ENCODE results near the gene STAU1. TPM values are rescaled to one million over a fixed set of nuclear protein-coding genes. Genes with fewer than 3 reads are reported as not detected.
"Not testable (repeated sequence)": the region's sequence is repeated elsewhere in the genome, so short reads cannot be mapped to it uniquely, and the experiment has no call there.

Gene STAU1
- total and polyA plus RNA-seq, 2 experiments from 2014 or later = 59.4 to 78.2 TPM

GRCh38 chr20:49112596-49113274 is 75.4 kb downstream of the STAU1 start:
- Histone ChIP-seq H3K9ac (no peak overlapping the region), H2AFZ (no peak overlapping the region), H3K4me3 (no peak overlapping the region), H3K79me2 (ENCODE audit: insufficient read depth) (no peaks in the 10 kb centered on the region), H3K36me3 (ENCODE audit: low read depth) (peaks cover 46% of the 10 kb centered on the region), H3K9me2 (ENCODE audit: insufficient read depth) (no peaks in the 10 kb centered on the region), H4K20me1 (ENCODE audit: insufficient read depth) (no peaks in the 10 kb centered on the region), H3K9me3 (ENCODE audit: low read depth) (no peaks in the 10 kb centered on the region), H3K27ac (no peak overlapping the region), H3K27me3 (replicated peaks; ENCODE audit: insufficient read depth) (no peaks in the 10 kb centered on the region), H3F3A (ENCODE audit: insufficient read depth) (peaks cover 6% of the 10 kb centered on the region; the same call in 1 of the 2 replicates), H3K4me1 (ENCODE audit: insufficient read depth) (no peaks in the 10 kb centered on the region), H3K4me2 (ENCODE audit: unreplicated experiment) (no peak overlapping the region)
- peak; percentile 36 for DNase-seq
- WGBS, 2 experiments (ENCODE audit: low coverage in 1 of 2, low lambda C conversion rate in 2 of 2, missing lambda C conversion rate in 2 of 2) = 94 to 95% methylated on average over 15 of the region's 15 CpGs
- in situ Hi-C loops (cut with MboI) = no loop called here
- TF ChIP-seq EZH2phosphoT487 (IDR thresholded peaks at IDR 0.05; ENCODE audit: insufficient read depth, low read depth) = no peak
- no peak for TF ChIP-seq EZH2 (IDR thresholded peaks at IDR 0.05; ENCODE audit: insufficient read depth, poor library complexity, severe bottlenecking)

- H3K4me3 ChIP-seq = no peak overlapping the region
- no peaks in the 10 kb centered on the region for H3K27me3 ChIP-seq (replicated peaks; ENCODE audit: insufficient read depth)
- no peaks in the 10 kb centered on the region for H4K20me1 ChIP-seq (ENCODE audit: insufficient read depth)
- no peak overlapping the region for H2AFZ ChIP-seq
- TF ChIP-seq EZH2phosphoT487 (IDR thresholded peaks at IDR 0.05; ENCODE audit: insufficient read depth, low read depth) = no peak
- no peak for TF ChIP-seq EZH2 (IDR thresholded peaks at IDR 0.05; ENCODE audit: insufficient read depth, poor library complexity, severe bottlenecking)
- peaks cover 30% of the 10 kb centered on the region for H3K36me3 ChIP-seq (ENCODE audit: low read depth)
- peaks cover 11% of the 10 kb centered on the region; the same call in 1 of the 2 replicates for H3F3A ChIP-seq (ENCODE audit: insufficient read depth)
- no peaks in the 10 kb centered on the region for H3K4me1 ChIP-seq (ENCODE audit: insufficient read depth)
- H3K9me3 ChIP-seq (ENCODE audit: low read depth) = no peaks in the 10 kb centered on the region
- H3K9me2 ChIP-seq (ENCODE audit: insufficient read depth) = no peaks in the 10 kb centered on the region
- peaks cover 6% of the 10 kb centered on the region; the same call in 1 of the 2 replicates for H3K79me2 ChIP-seq (ENCODE audit: insufficient read depth)
- no peak overlapping the region for H3K4me2 ChIP-seq (ENCODE audit: unreplicated experiment)
- H3K27ac ChIP-seq = no peak overlapping the region
- in situ Hi-C loops (cut with MboI) = no loop called here
- 99 to 100% methylated on average over 6 of the region's 6 CpGs for whole genome bisulfite sequencing, 2 experiments (ENCODE audit: low coverage in 1 of 2, low lambda C conversion rate in 2 of 2, missing lambda C conversion rate in 2 of 2)
- no peak for DNase-seq
- H3K9ac ChIP-seq = no peak overlapping the region
Observed at GRCh38 chr20:49110767-49111694, 77.1 kb downstream of the STAU1 start.

GRCh38 chr20:49106328-49106727 is 81.8 kb downstream of the STAU1 start:
- Histone ChIP-seq H3K27ac (no peak overlapping the region), H3F3A (ENCODE audit: insufficient read depth) (peaks cover 11% of the 10 kb centered on the region; the same call in 1 of the 2 replicates), H3K9me3 (ENCODE audit: low read depth) (no peaks in the 10 kb centered on the region), H3K36me3 (ENCODE audit: low read depth) (peaks cover 8% of the 10 kb centered on the region), H3K9ac (no peak overlapping the region), H3K9me2 (ENCODE audit: insufficient read depth) (no peaks in the 10 kb centered on the region), H4K20me1 (ENCODE audit: insufficient read depth) (no peaks in the 10 kb centered on the region), H2AFZ (no peak overlapping the region), H3K27me3 (replicated peaks; ENCODE audit: insufficient read depth) (no peaks in the 10 kb centered on the region), H3K4me2 (ENCODE audit: unreplicated experiment) (no peak overlapping the region), H3K4me3 (no peak overlapping the region), H3K4me1 (ENCODE audit: insufficient read depth) (no peaks in the 10 kb centered on the region), H3K79me2 (ENCODE audit: insufficient read depth) (peaks cover 17% of the 10 kb centered on the region; the same call in 1 of the 2 replicates)
- 96 to 99% methylated on average over 6 of the region's 6 CpGs for WGBS, 2 experiments (ENCODE audit: low coverage in 1 of 2, low lambda C conversion rate in 2 of 2, missing lambda C conversion rate in 2 of 2)
- in situ Hi-C loops (cut with MboI) = no loop called here
- no peak for TF ChIP-seq EZH2phosphoT487 (IDR thresholded peaks at IDR 0.05; ENCODE audit: insufficient read depth, low read depth)
- TF ChIP-seq EZH2 (IDR thresholded peaks at IDR 0.05; ENCODE audit: insufficient read depth, poor library complexity, severe bottlenecking) = no peak
- DNase-seq = no peak

GRCh38 chr20:49104979-49105547 is 83.1 kb downstream of the STAU1 start:
- H3K27me3 ChIP-seq (replicated peaks; ENCODE audit: insufficient read depth); H3K4me3 ChIP-seq; in situ Hi-C loops (cut with MboI); H3K4me2 ChIP-seq (ENCODE audit: unreplicated experiment); H2AFZ ChIP-seq; H4K20me1 ChIP-seq (ENCODE audit: insufficient read depth); H3K27ac ChIP-seq; H3K9ac ChIP-seq; DNase-seq; H3K9me3 ChIP-seq (ENCODE audit: low read depth); H3K4me1 ChIP-seq (ENCODE audit: insufficient read depth); H3K9me2 ChIP-seq (ENCODE audit: insufficient read depth): not testable (repeated sequence)
- 88 to 93% methylated on average over 11 of the region's 11 CpGs for WGBS, 2 experiments (ENCODE audit: low coverage in 1 of 2, low lambda C conversion rate in 2 of 2, missing lambda C conversion rate in 2 of 2)
- peaks cover 12% of the 10 kb centered on the region for H3K36me3 ChIP-seq (ENCODE audit: low read depth)
- H3F3A ChIP-seq (ENCODE audit: insufficient read depth) = peaks cover 17% of the 10 kb centered on the region; the same call in 1 of the 2 replicates
- peaks cover 17% of the 10 kb centered on the region; the same call in 1 of the 2 replicates for H3K79me2 ChIP-seq (ENCODE audit: insufficient read depth)

All from GM23248 (cell line).